Mesenchymal stem cell (in vitro differentiated cells and primary cell): ENCODE measurements around the gene STAC2.
A peak's percentile ranks its signal among the peaks of the same experiment; 100 is the strongest.

Experiments
- DNase-seq: peaks from one replicate; pipeline ENCODE4 v3.0.0-alpha.2; 2013
- H2AFZ ChIP-seq: one replicate; pipeline ENCODE4 v1.6.1; 2013; ENCODE audit warnings: low read depth, mild to moderate bottlenecking, control low read depth, inconsistent platforms, low read length, moderate library complexity
- H2AK5ac ChIP-seq: 2 replicates; pipeline ENCODE4 v1.6.1; 2013; ENCODE audit warnings: low read length, moderate library complexity, mild to moderate bottlenecking, inconsistent platforms; ENCODE audit not compliant: severe bottlenecking
- H2BK120ac ChIP-seq: one replicate; pipeline ENCODE4 v1.6.1; 2013; ENCODE audit warnings: low read depth, mild to moderate bottlenecking, inconsistent platforms, low read length, moderate library complexity
- H2BK12ac ChIP-seq, 2 experiments: one replicate each; pipeline ENCODE4 v1.6.1; 2013; ENCODE audit warnings: inconsistent platforms in 2 of 2, low read length in 2 of 2, mild to moderate bottlenecking in 2 of 2, moderate library complexity in 2 of 2, control low read depth in 1 of 2
- H2BK15ac ChIP-seq: one replicate; pipeline ENCODE4 v1.6.1; 2013; ENCODE audit warnings: mild to moderate bottlenecking, low read depth, inconsistent platforms; ENCODE audit not compliant: poor library complexity, severe bottlenecking
- H2BK5ac ChIP-seq: 2 replicates; pipeline ENCODE4 v1.6.1; 2013; ENCODE audit warnings: low read depth, mild to moderate bottlenecking, low read length, control low read depth, inconsistent platforms; ENCODE audit not compliant: poor library complexity, severe bottlenecking
- H3K14ac ChIP-seq, 2 experiments: one replicate each; pipeline ENCODE4 v1.6.1; 2013; ENCODE audit warnings: inconsistent platforms in 2 of 2, low read length in 2 of 2, control low read depth in 1 of 2, mild to moderate bottlenecking in 1 of 2, moderate library complexity in 1 of 2
- H3K18ac ChIP-seq, 2 experiments: one replicate each; pipeline ENCODE4 v1.6.1; 2013; ENCODE audit warnings: inconsistent platforms in 2 of 2, low read length in 2 of 2, control low read depth in 1 of 2, low read depth in 1 of 2, mild to moderate bottlenecking in 1 of 2
- H3K23ac ChIP-seq, 2 experiments: one replicate each; pipeline ENCODE4 v1.6.1; 2013; ENCODE audit warnings: inconsistent platforms in 2 of 2, low read length in 2 of 2, mild to moderate bottlenecking in 2 of 2, moderate library complexity in 2 of 2, control low read depth in 1 of 2
- H3K27ac ChIP-seq: 2 replicates; pipeline ENCODE4 v1.5.1; 2013; ENCODE audit warnings: mild to moderate bottlenecking, moderate library complexity, low read length, control low read depth, inconsistent platforms; ENCODE audit not compliant: poor library complexity, severe bottlenecking
- H3K27me3 ChIP-seq, 2 experiments: 2 replicates each; pipeline versions ENCODE4 v1.6.1 to v1.7.0; 2013; ENCODE audit warnings: low read length in 2 of 2, mild to moderate bottlenecking in 2 of 2, moderate library complexity in 2 of 2, control low read depth in 1 of 2, inconsistent platforms in 1 of 2; ENCODE audit not compliant: control insufficient read depth in 1 of 2, insufficient read depth in 1 of 2
- H3K36me3 ChIP-seq, 2 experiments: 2 replicates each; pipeline versions ENCODE4 v1.6.1 to v1.7.0; 2013; ENCODE audit warnings: low read length in 2 of 2, control low read depth in 1 of 2, inconsistent platforms in 1 of 2, low read depth in 1 of 2, mild to moderate bottlenecking in 1 of 2; ENCODE audit not compliant: insufficient read depth in 2 of 2, control insufficient read depth in 1 of 2
- H3K4ac ChIP-seq, 2 experiments: one replicate each; pipeline ENCODE4 v1.6.1; 2013; ENCODE audit warnings: inconsistent platforms in 2 of 2, low read length in 2 of 2, mild to moderate bottlenecking in 2 of 2, moderate library complexity in 2 of 2, control low read depth in 1 of 2, low read depth in 1 of 2
- H3K4me1 ChIP-seq: 2 replicates; pipeline ENCODE4 v1.6.1; 2013; ENCODE audit warnings: low read depth, low read length, control low read depth; ENCODE audit not compliant: control insufficient read depth, insufficient read depth
- H3K4me2 ChIP-seq: 2 replicates; pipeline ENCODE4 v1.6.1; 2013; ENCODE audit warnings: low read length, mild to moderate bottlenecking, inconsistent platforms; ENCODE audit not compliant: poor library complexity, severe bottlenecking
- H3K4me3 ChIP-seq, 2 experiments: 2 replicates each; pipeline versions ENCODE4 v1.5.1 to v1.7.0; 2013; ENCODE audit warnings: low read length in 2 of 2, mild to moderate bottlenecking in 2 of 2, control low read depth in 1 of 2, low read depth in 1 of 2; ENCODE audit not compliant: insufficient read depth in 1 of 2
- H3K79me1 ChIP-seq: replicated peaks from 2 replicates; pipeline ENCODE4 v1.6.1; 2013; ENCODE audit warnings: mild to moderate bottlenecking, control low read depth, low read length, inconsistent platforms; ENCODE audit not compliant: poor library complexity, severe bottlenecking
- H3K9ac ChIP-seq: 2 replicates; pipeline ENCODE4 v1.7.0; 2013; ENCODE audit warnings: mild to moderate bottlenecking, low read length, moderate library complexity
- H3K9me3 ChIP-seq: 2 replicates; pipeline ENCODE4 v1.7.0; 2013; ENCODE audit warnings: mild to moderate bottlenecking, low read length; ENCODE audit not compliant: control insufficient read depth
- H4K8ac ChIP-seq: one replicate; pipeline ENCODE4 v1.6.1; 2013; ENCODE audit warnings: inconsistent platforms, mild to moderate bottlenecking, low read length, moderate library complexity
- H4K91ac ChIP-seq: one replicate; pipeline ENCODE4 v1.6.1; 2013; ENCODE audit warnings: mild to moderate bottlenecking, low read length, inconsistent platforms
- WGBS: methylation state at CpG from one replicate; pipeline ENCODE4 v1.1.7; 2013; ENCODE audit warnings: mixed read lengths; 5-methylcytosine and 5-hydroxymethylcytosine counted together

Gene STAC2

GRCh38 chr17:39177256-39177655 lies 48.5 kb downstream of the STAC2 start:
- H2BK12ac ChIP-seq = no peak overlapping the region
- H3K36me3 ChIP-seq = peaks cover 47 to 53% of the 10 kb centered on the region in 2 experiments
- H3K18ac ChIP-seq = no peak overlapping the region
- H3K4ac ChIP-seq = no peak overlapping the region
- H2BK120ac ChIP-seq = no peak overlapping the region
- H3K4me3 ChIP-seq = peak overlapping the region in 1 of 2 experiments; percentile 38
- H4K91ac ChIP-seq = no peak overlapping the region
- no peak overlapping the region for H2AFZ ChIP-seq
- H3K9me3 ChIP-seq = no peaks in the 10 kb centered on the region
- no peak overlapping the region for H3K27ac ChIP-seq
- no peak overlapping the region for H2BK15ac ChIP-seq
- no peaks in the 10 kb centered on the region for H3K79me1 ChIP-seq
- H2BK5ac ChIP-seq = no peak overlapping the region
- no peak overlapping the region for H3K23ac ChIP-seq
- H4K8ac ChIP-seq = no peak overlapping the region
- no peak overlapping the region for H3K9ac ChIP-seq
- DNase-seq = no peak
- H3K14ac ChIP-seq = no peak overlapping the region
- WGBS = 93% methylated on average over 12 of the region's 12 CpGs
- peaks cover 0 to 7% of the 10 kb centered on the region in 2 experiments for H3K27me3 ChIP-seq
- H3K4me2 ChIP-seq = no peak overlapping the region
- H2AK5ac ChIP-seq = no peak overlapping the region
- peaks cover 4% of the 10 kb centered on the region for H3K4me1 ChIP-seq

GRCh38 chr17:39175695-39176093 lies 50.1 kb downstream of the STAC2 start:
- Histone ChIP-seq H3K27ac (no peak overlapping the region), H3K4me1 (peaks cover 4% of the 10 kb centered on the region), H3K18ac (no peak overlapping the region), H3K36me3 (peaks cover 40 to 42% of the 10 kb centered on the region in 2 experiments), H2AK5ac (no peak overlapping the region), H4K8ac (no peak overlapping the region), H3K4me2 (no peak overlapping the region), H4K91ac (no peak overlapping the region), H3K14ac (no peak overlapping the region), H3K4me3 (no peak overlapping the region), H3K27me3 (peaks cover 0 to 13% of the 10 kb centered on the region in 2 experiments), H2BK5ac (no peak overlapping the region), H2BK120ac (no peak overlapping the region), H2AFZ (no peak overlapping the region), H2BK15ac (no peak overlapping the region), H2BK12ac (no peak overlapping the region), H3K79me1 (no peaks in the 10 kb centered on the region), H3K9me3 (no peaks in the 10 kb centered on the region), H3K4ac (no peak overlapping the region), H3K9ac (no peak overlapping the region), H3K23ac (no peak overlapping the region)
- WGBS = 53% methylated on average over 10 of the region's 10 CpGs
- DNase-seq = no peak

GRCh38 chr17:39174920-39175694 lies 50.6 kb downstream of the STAC2 start:
- Histone ChIP-seq H4K8ac (no peak overlapping the region), H2AFZ (no peak overlapping the region), H3K4me3 (no peak overlapping the region), H3K27ac (no peak overlapping the region), H3K4ac (no peak overlapping the region), H2BK12ac (no peak overlapping the region), H2AK5ac (no peak overlapping the region), H3K14ac (no peak overlapping the region), H2BK120ac (no peak overlapping the region), H3K27me3 (peaks cover 0 to 16% of the 10 kb centered on the region in 2 experiments), H3K4me1 (peaks cover 4% of the 10 kb centered on the region), H2BK5ac (no peak overlapping the region), H3K9ac (no peak overlapping the region), H3K23ac (no peak overlapping the region), H3K4me2 (no peak overlapping the region), H3K36me3 (peaks cover 36 to 42% of the 10 kb centered on the region in 2 experiments), H3K9me3 (no peaks in the 10 kb centered on the region), H2BK15ac (peak overlapping the region; percentile 26), H4K91ac (no peak overlapping the region), H3K79me1 (no peaks in the 10 kb centered on the region), H3K18ac (no peak overlapping the region)
- 67% methylated on average over 35 of the region's 35 CpGs for WGBS
- DNase-seq = peak; percentile 66

GRCh38 chr17:39173526-39174274 lies 52.0 kb downstream of the STAC2 start:
- Histone ChIP-seq H3K14ac (no peak overlapping the region), H3K9me3 (no peaks in the 10 kb centered on the region), H2BK120ac (no peak overlapping the region), H3K79me1 (no peaks in the 10 kb centered on the region), H3K27me3 (peaks cover 3 to 25% of the 10 kb centered on the region in 2 experiments), H3K18ac (no peak overlapping the region), H3K9ac (no peak overlapping the region), H3K27ac (no peak overlapping the region), H3K4me2 (no peak overlapping the region), H2BK12ac (no peak overlapping the region), H4K8ac (no peak overlapping the region), H2AFZ (no peak overlapping the region), H2AK5ac (no peak overlapping the region), H3K4me3 (no peak overlapping the region), H3K4ac (no peak overlapping the region), H3K36me3 (peaks cover 31 to 38% of the 10 kb centered on the region in 2 experiments), H2BK15ac (no peak overlapping the region), H4K91ac (no peak overlapping the region), H3K23ac (no peak overlapping the region), H2BK5ac (no peak overlapping the region), H3K4me1 (peaks cover 4% of the 10 kb centered on the region)
- WGBS = 85% methylated on average over 10 of the region's 10 CpGs
- DNase-seq = no peak
